Measurements from ENCODE around the gene CMIP. TPM values are rescaled to one million over a fixed set of nuclear protein-coding genes. Genes with fewer than 3 reads are reported as not detected.

Gene CMIP
- total RNA-seq, 1 donor from 2014 or later = 163 TPM

DNA sequence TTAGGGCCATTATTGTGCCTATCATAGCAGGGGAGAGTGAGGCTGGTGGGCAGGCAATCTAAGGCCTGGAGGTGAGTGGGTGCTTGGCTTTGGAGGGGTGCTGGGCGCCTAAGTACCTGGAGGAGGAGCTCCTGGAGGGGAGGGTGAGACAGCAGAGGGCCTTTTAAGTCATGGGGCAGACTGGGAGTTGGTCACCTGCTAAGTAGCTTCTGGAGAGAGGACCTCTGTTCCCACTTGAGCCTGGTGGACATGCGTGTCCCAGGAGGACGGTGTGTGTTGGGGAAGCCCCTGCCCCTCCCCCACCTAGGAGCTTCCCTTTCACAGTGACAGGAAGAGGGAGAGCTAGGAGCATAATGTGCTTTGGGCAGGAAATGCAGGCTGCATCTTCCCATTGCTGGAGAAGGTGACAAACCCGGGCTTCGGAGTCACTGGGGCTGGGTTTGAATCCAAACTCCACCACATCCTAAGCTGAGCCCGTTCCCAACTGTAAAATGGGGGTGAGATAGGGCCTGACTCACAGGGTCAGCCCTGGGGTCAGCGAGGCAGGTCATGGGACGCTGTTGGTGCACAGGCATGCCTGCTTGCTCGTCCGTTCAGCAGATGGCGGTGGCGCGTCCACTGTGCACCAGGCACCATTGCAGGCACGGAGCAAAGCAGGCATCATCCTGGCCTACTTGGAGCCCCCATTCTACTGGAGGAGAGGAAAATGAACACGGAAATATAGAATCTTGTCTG, 37.9 kb downstream of the CMIP start:
- no peak overlapping the region for H3K4me3 Mint-ChIP-seq (ENCODE audit: unreplicated experiment)
- peaks cover 11% of the 10 kb centered on the region for H3K4me1 Mint-ChIP-seq (ENCODE audit: low read depth, unreplicated experiment)
- H3K27me3 Mint-ChIP-seq (ENCODE audit: unreplicated experiment) = peaks cover 2% of the 10 kb centered on the region
- H3K9me3 Mint-ChIP-seq (ENCODE audit: unreplicated experiment) = peaks cover 12% of the 10 kb centered on the region
- H3K27ac Mint-ChIP-seq (ENCODE audit: unreplicated experiment) = no peak overlapping the region
- DNase-seq = no peak
- TF ChIP-seq, protein P1, sequence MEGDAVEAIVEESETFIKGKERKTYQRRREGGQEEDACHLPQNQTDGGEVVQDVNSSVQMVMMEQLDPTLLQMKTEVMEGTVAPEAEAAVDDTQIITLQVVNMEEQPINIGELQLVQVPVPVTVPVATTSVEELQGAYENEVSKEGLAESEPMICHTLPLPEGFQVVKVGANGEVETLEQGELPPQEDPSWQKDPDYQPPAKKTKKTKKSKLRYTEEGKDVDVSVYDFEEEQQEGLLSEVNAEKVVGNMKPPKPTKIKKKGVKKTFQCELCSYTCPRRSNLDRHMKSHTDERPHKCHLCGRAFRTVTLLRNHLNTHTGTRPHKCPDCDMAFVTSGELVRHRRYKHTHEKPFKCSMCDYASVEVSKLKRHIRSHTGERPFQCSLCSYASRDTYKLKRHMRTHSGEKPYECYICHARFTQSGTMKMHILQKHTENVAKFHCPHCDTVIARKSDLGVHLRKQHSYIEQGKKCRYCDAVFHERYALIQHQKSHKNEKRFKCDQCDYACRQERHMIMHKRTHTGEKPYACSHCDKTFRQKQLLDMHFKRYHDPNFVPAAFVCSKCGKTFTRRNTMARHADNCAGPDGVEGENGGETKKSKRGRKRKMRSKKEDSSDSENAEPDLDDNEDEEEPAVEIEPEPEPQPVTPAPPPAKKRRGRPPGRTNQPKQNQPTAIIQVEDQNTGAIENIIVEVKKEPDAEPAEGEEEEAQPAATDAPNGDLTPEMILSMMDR (IDR thresholded peaks at IDR 0.05; ENCODE audit: partially characterized antibody, unreplicated experiment) = no peak
- H3K36me3 Mint-ChIP-seq (ENCODE audit: unreplicated experiment) = no peaks in the 10 kb centered on the region

DNA sequence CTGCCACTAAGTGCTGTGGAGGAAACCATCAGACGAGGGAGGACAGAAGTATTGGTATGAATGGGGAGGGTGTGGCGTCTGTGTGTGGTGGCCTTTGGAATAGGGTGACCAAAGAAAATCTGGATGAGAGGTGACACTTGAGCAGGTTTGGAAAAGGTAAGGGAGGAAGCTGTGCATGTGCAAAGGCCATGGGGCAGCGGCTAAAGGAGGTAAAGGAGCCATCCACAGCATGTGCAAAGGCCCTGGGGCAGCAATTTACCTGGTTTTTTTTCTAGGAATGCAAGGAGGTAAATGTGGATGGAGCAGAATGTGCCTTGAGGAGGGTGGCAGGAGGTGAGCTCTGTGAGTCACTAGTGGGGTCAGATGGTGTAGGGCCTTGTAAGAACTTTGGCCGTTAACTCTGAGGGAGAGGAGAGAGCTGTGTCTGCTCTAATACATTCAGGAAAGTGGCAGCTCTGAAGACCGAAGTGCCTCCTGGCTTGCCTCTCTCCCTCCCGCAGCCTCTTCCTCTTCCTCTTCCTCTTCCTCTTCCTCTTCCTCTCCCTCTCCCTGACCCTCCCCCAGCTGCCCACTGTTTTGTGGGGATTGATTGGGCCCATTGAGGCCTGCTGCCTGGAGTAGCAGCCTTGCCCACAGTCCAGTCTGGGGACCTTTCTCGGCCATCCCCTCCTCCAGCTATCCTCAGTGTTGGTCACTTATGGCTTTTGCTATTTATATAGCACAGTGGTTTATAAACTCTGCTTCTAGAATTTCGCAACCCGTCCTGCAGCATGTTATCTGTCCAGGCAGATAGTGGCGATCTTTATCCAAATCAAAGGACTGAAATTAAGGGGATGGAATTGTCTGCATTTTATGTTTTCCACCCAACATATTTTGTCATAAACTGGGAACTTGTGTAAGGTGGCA, 38.7 kb downstream of the CMIP start:
- H3K4me3 Mint-ChIP-seq (ENCODE audit: unreplicated experiment) = no peak overlapping the region
- no peak for DNase-seq
- H3K27me3 Mint-ChIP-seq (ENCODE audit: unreplicated experiment) = peaks cover 2% of the 10 kb centered on the region
- H3K27ac Mint-ChIP-seq (ENCODE audit: unreplicated experiment) = no peak overlapping the region
- H3K4me1 Mint-ChIP-seq (ENCODE audit: low read depth, unreplicated experiment) = peaks cover 15% of the 10 kb centered on the region
- TF ChIP-seq, protein P1 (IDR thresholded peaks at IDR 0.05; ENCODE audit: partially characterized antibody, unreplicated experiment) = no peak
- H3K36me3 Mint-ChIP-seq (ENCODE audit: unreplicated experiment) = no peaks in the 10 kb centered on the region
- H3K9me3 Mint-ChIP-seq (ENCODE audit: unreplicated experiment) = peaks cover 12% of the 10 kb centered on the region

DNA sequence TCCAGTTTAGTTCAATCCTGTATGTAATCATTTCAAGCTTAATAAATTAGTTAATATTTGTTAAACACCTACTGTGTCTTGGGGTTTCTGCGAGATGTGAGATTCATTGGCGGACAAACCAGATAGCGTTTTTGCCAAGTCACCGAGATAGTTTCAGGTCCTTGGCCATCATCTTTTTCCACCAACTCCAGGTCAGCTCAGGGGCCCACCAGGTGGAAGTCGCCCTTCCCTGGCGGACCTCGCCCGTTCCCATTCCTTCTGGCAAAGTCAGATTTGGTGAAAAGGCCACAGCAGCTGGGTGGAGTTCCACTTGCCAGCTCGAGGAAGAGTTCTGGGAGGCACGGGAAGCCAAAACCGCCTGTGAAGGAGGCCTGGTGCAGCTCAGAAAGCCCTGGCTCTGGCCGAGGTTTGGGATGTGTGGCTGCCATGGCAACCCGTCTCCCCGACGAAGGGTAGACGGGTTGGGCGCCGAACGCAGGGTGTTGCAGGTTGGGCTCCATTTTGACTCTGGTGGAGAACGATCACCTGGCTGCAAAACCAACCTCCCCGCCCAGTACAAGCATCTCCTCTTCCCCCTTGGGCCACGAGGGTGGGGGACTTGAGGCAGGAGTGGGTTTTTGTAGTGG, 39.5 kb downstream of the CMIP start:
- DNase-seq = no peak
- no peak overlapping the region for H3K27ac Mint-ChIP-seq (ENCODE audit: unreplicated experiment)
- peaks cover 19% of the 10 kb centered on the region for H3K4me1 Mint-ChIP-seq (ENCODE audit: low read depth, unreplicated experiment)
- H3K4me3 Mint-ChIP-seq (ENCODE audit: unreplicated experiment) = no peak overlapping the region
- no peaks in the 10 kb centered on the region for H3K36me3 Mint-ChIP-seq (ENCODE audit: unreplicated experiment)
- H3K27me3 Mint-ChIP-seq (ENCODE audit: unreplicated experiment) = peaks cover 2% of the 10 kb centered on the region
- peaks cover 12% of the 10 kb centered on the region for H3K9me3 Mint-ChIP-seq (ENCODE audit: unreplicated experiment)
- TF ChIP-seq, protein P1 (IDR thresholded peaks at IDR 0.05; ENCODE audit: partially characterized antibody, unreplicated experiment) = no peak

DNA sequence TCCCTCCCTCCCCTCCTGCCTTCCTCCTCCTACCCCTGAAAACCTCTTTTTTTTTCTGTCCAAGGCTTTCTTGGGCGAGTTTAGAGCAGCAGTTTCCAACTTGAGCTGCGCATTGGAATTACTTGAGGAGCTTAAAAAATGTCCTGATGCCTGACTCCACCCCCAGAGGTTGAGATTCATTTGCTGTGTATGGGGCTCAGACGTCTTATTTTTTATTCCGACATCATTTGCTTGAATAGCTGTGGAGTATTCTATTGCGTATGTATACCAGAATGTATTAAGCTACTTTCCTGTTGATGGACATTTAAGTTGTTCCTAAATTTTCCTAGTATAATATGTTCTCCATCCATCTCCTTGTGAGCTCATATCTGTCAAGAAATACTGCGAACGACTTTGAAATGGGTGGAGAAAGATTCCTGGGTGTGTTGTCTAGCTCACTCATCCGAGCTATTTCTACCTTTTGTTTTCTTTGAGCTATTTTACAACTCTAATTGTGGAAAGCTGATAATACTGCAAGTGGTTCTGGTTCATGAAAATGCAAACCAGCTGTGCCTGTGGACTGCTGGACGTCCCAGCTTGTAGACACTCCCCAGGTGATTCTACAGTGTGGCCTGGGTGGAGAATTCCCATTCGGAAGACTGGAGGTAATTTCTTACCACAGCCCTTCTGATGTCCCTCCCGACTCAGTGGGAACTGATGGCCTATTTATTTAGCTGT, 40.5 kb downstream of the CMIP start:
- H3K4me3 Mint-ChIP-seq (ENCODE audit: unreplicated experiment) = no peak overlapping the region
- no peak overlapping the region for H3K27ac Mint-ChIP-seq (ENCODE audit: unreplicated experiment)
- TF ChIP-seq, protein P1 (IDR thresholded peaks at IDR 0.05; ENCODE audit: partially characterized antibody, unreplicated experiment) = no peak
- H3K27me3 Mint-ChIP-seq (ENCODE audit: unreplicated experiment) = peaks cover 2% of the 10 kb centered on the region
- no peak for DNase-seq
- no peaks in the 10 kb centered on the region for H3K36me3 Mint-ChIP-seq (ENCODE audit: unreplicated experiment)
- peaks cover 21% of the 10 kb centered on the region for H3K4me1 Mint-ChIP-seq (ENCODE audit: low read depth, unreplicated experiment)
- peaks cover 12% of the 10 kb centered on the region for H3K9me3 Mint-ChIP-seq (ENCODE audit: unreplicated experiment)

Data from glutamatergic neuron (in vitro differentiated cells).